H1 (cell line): ENCODE data around the gene RPS19. TPM values are rescaled to one million over a fixed set of nuclear protein-coding genes. Genes with fewer than 3 reads are reported as not detected.

ENCODE experiments used
- CTCF ChIA-PET: fragments of 300-600 bp; sonication (Branson Sonifier 250); formaldehyde crosslinking; loops from one replicate; lab custom pipeline; 2021; ENCODE audit not compliant: partially characterized antibody; lab: Charles Lee
- POLR2A ChIA-PET: fragments of 300-600 bp; sonication (Branson Sonifier 250); formaldehyde crosslinking; loops from one replicate; lab custom pipeline; 2021; ENCODE audit warnings: inconsistent platforms; ENCODE audit not compliant: partially characterized antibody; lab: Charles Lee
- DNase-seq, 2 experiments: peaks; one replicate each; pipeline versions ENCODE4 v3.0.0 to v3.0.0-alpha.2; 2010 to 2022; ENCODE audit warnings: low spot score in 2 of 2, low read depth in 1 of 2, mixed read lengths in 1 of 2
- FAIRE-seq: peaks from 2 replicates; lab custom pipeline; 2011; peaks lifted over from hg19 to GRCh38; lab: Jason Lieb, UNC
- H2AFZ ChIP-seq: 2 replicates; pipeline ENCODE4 v1.8.1; 2012; ENCODE audit warnings: low read length, inconsistent platforms
- H2AK5ac ChIP-seq: 2 replicates; pipeline ENCODE4 v1.6.1; 2013; ENCODE audit warnings: low read depth, low read length
- H2BK120ac ChIP-seq: replicated peaks from 2 replicates; pipeline ENCODE3; 2013; ENCODE audit warnings: low read depth, low read length, inconsistent platforms
- H2BK12ac ChIP-seq: 2 replicates; pipeline ENCODE4 v1.6.1; 2013; ENCODE audit warnings: low read depth, low read length
- H2BK15ac ChIP-seq: 2 replicates; pipeline ENCODE4 v1.6.1; 2013; ENCODE audit warnings: low read length
- H2BK20ac ChIP-seq: 2 replicates; pipeline ENCODE4 v1.6.1; 2013; ENCODE audit warnings: low read length
- H2BK5ac ChIP-seq: 2 replicates; pipeline ENCODE4 v1.6.1; 2013; ENCODE audit warnings: low read depth, low read length
- H3K14ac ChIP-seq: 2 replicates; pipeline ENCODE4 v1.6.1; 2013; ENCODE audit warnings: inconsistent platforms; ENCODE audit not compliant: insufficient read length
- H3K18ac ChIP-seq: 2 replicates; pipeline ENCODE4 v1.6.1; 2013; ENCODE audit warnings: low read length; ENCODE audit errors: extremely low read depth
- H3K23ac ChIP-seq: 2 replicates; pipeline ENCODE4 v1.6.1; 2013; ENCODE audit warnings: inconsistent platforms; ENCODE audit not compliant: insufficient read length
- H3K23me2 ChIP-seq: 2 replicates; pipeline ENCODE4 v1.6.1; 2013; ENCODE audit warnings: low read depth, low read length
- H3K27ac ChIP-seq: 2 replicates; pipeline ENCODE4 v1.6.1; 2011; ENCODE audit warnings: low read depth, low read length, inconsistent platforms
- H3K27me3 ChIP-seq, 4 experiments: replicated peaks in 1 of 4; 1 replicate in 1 of 4; 2 replicates in 3 of 4; pipeline versions ENCODE4 v1.6.1 to v1.8.1; 2011 to 2013; ENCODE audit warnings: low read length in 3 of 4, mild to moderate bottlenecking in 3 of 4, inconsistent platforms in 2 of 4, mixed read lengths in 2 of 4, moderate library complexity in 1 of 4; ENCODE audit not compliant: control insufficient read depth in 3 of 4, insufficient read depth in 3 of 4; ENCODE audit errors: extremely low read depth in 1 of 4
- H3K36me3 ChIP-seq, 4 experiments: 2 replicates each; pipeline versions ENCODE4 v1.6.1 to v1.8.1; 2011 to 2013; ENCODE audit warnings: mild to moderate bottlenecking in 4 of 4, low read length in 3 of 4, moderate library complexity in 2 of 4, control low read depth in 1 of 4, inconsistent platforms in 1 of 4; ENCODE audit not compliant: insufficient read depth in 4 of 4, control insufficient read depth in 2 of 4
- H3K4ac ChIP-seq: replicated peaks from 2 replicates; pipeline ENCODE3; 2013; ENCODE audit warnings: low read length, low read depth, mixed read lengths, inconsistent platforms; ENCODE audit not compliant: insufficient read length
- H3K4me1 ChIP-seq, 4 experiments: replicated peaks in 1 of 4; 1 replicate in 1 of 4; 2 replicates in 3 of 4; pipeline versions ENCODE4 v1.6.1 to v1.8.1; 2011 to 2013; ENCODE audit warnings: low read length in 3 of 4, inconsistent platforms in 2 of 4, mixed read lengths in 1 of 4; ENCODE audit not compliant: insufficient read depth in 4 of 4, control insufficient read depth in 3 of 4
- H3K4me2 ChIP-seq, 2 experiments: 2 replicates each; pipeline versions ENCODE4 v1.6.1 to v1.8.1; 2011 to 2013; ENCODE audit warnings: low read depth in 2 of 2, low read length in 2 of 2, control low read depth in 1 of 2, inconsistent platforms in 1 of 2, mild to moderate bottlenecking in 1 of 2; ENCODE audit not compliant: insufficient read depth in 1 of 2
- H3K4me3 ChIP-seq, 4 experiments: fragments of 200-600, 300-600 bp in 1 of 4; sonication (generic), shearing (Covaris generic), sonication (Bioruptor Twin) in 1 of 4; 2 replicates each; pipeline versions ENCODE4 v1.5.1 to v1.8.1; 2011 to 2016; ENCODE audit warnings: low read length in 4 of 4, low read depth in 3 of 4, control low read depth in 2 of 4, inconsistent platforms in 2 of 4, mild to moderate bottlenecking in 2 of 4, mixed read lengths in 1 of 4, moderate library complexity in 1 of 4; ENCODE audit not compliant: insufficient read depth in 2 of 4; ENCODE audit errors: extremely low read depth in 1 of 4
- H3K56ac ChIP-seq: replicated peaks from 2 replicates; pipeline ENCODE3; 2013; ENCODE audit warnings: low read depth, mild to moderate bottlenecking, mixed read lengths, low read length, inconsistent platforms; ENCODE audit not compliant: insufficient read length
- H3K79me1 ChIP-seq: 2 replicates; pipeline ENCODE4 v1.6.1; 2013; ENCODE audit warnings: low read depth, low read length, control low read depth
- H3K79me2 ChIP-seq, 2 experiments: 2 replicates each; pipeline versions ENCODE4 v1.6.1 to v1.8.1; 2012 to 2013; ENCODE audit warnings: low read length in 2 of 2, mild to moderate bottlenecking in 2 of 2, inconsistent platforms in 1 of 2; ENCODE audit not compliant: insufficient read depth in 2 of 2, control insufficient read depth in 1 of 2
- H3K9ac ChIP-seq, 4 experiments: replicated peaks in 1 of 4; 1 replicate in 1 of 4; 2 replicates in 3 of 4; pipeline versions ENCODE4 v1.6.1 to v1.8.1; 2011 to 2013; ENCODE audit warnings: low read depth in 3 of 4, low read length in 3 of 4, control low read depth in 2 of 4, mild to moderate bottlenecking in 2 of 4, moderate library complexity in 2 of 4, inconsistent platforms in 1 of 4; ENCODE audit errors: extremely low read depth in 1 of 4
- H3K9me3 ChIP-seq, 2 experiments: 2 replicates each; pipeline versions ENCODE4 v1.6.1 to v1.8.1; 2012 to 2013; ENCODE audit warnings: mild to moderate bottlenecking in 2 of 2, moderate library complexity in 2 of 2, control low read depth in 1 of 2, inconsistent platforms in 1 of 2, low read depth in 1 of 2, low read length in 1 of 2, mixed read lengths in 1 of 2; ENCODE audit not compliant: insufficient read depth in 2 of 2
- H4K20me1 ChIP-seq, 2 experiments: replicated peaks in 1 of 2; 2 replicates each; pipeline versions ENCODE3 to v1.8.1; 2011 to 2013; ENCODE audit warnings: inconsistent platforms in 2 of 2, low read length in 2 of 2, mild to moderate bottlenecking in 1 of 2; ENCODE audit not compliant: insufficient read depth in 2 of 2, control insufficient read depth in 1 of 2
- H4K5ac ChIP-seq: 2 replicates; pipeline ENCODE4 v1.6.1; 2013; ENCODE audit warnings: low read length, low read depth, mixed read lengths, inconsistent platforms; ENCODE audit not compliant: insufficient read length
- H4K8ac ChIP-seq: 2 replicates; pipeline ENCODE4 v1.8.0; 2013; ENCODE audit warnings: mild to moderate bottlenecking, moderate library complexity, low read length, inconsistent platforms; ENCODE audit not compliant: insufficient read depth; ENCODE audit errors: extremely low read depth
- H4K91ac ChIP-seq: replicated peaks from 2 replicates; pipeline ENCODE3; 2013; ENCODE audit warnings: low read length, mixed read lengths, inconsistent platforms; ENCODE audit not compliant: insufficient read length
- BCL11A ChIP-seq, 2 experiments: IDR thresholded peaks; one replicate each; pipeline ENCODE4 v1.6.1; 2011; ENCODE audit warnings: low read depth in 2 of 2, low read length in 2 of 2, mild to moderate bottlenecking in 2 of 2
- CTBP2 ChIP-seq: IDR thresholded peaks from 2 replicates; pipeline ENCODE4 v1.7.0; 2011; ENCODE audit warnings: borderline replicate concordance, mild to moderate bottlenecking, moderate library complexity, mixed read lengths, low read length; ENCODE audit not compliant: insufficient read depth, insufficient read length
- GABPA ChIP-seq: IDR thresholded peaks from 2 replicates; pipeline ENCODE4 v1.6.1; 2011; ENCODE audit warnings: mild to moderate bottlenecking, low read length, moderate library complexity, borderline replicate concordance; ENCODE audit not compliant: insufficient read depth
- JUN ChIP-seq: IDR thresholded peaks from 2 replicates; pipeline ENCODE4 v1.6.1; 2011; ENCODE audit warnings: low read depth, mild to moderate bottlenecking, improper control_type of control experiment, low read length
- JUND ChIP-seq: IDR thresholded peaks from 2 replicates; pipeline ENCODE4 v1.6.1; 2011; ENCODE audit warnings: mild to moderate bottlenecking, improper control_type of control experiment, low read length
- POLR2AphosphoS5 ChIP-seq: IDR thresholded peaks from 2 replicates; pipeline ENCODE4 v1.6.1; 2011; ENCODE audit warnings: low read depth, low read length
- RAD21 ChIP-seq, 2 experiments: IDR thresholded peaks in 1 of 2; conservative IDR thresholded peaks in 1 of 2; 2 replicates each; pipeline ENCODE4 v1.6.1; 2011; ENCODE audit warnings: low read depth in 2 of 2, low read length in 2 of 2, improper control_type of control experiment in 1 of 2, inconsistent platforms in 1 of 2, mild to moderate bottlenecking in 1 of 2, moderate library complexity in 1 of 2
- SIRT6 ChIP-seq: IDR thresholded peaks from one replicate; pipeline ENCODE4 v1.7.1; 2012; ENCODE audit warnings: low read length, inconsistent platforms
- SP2 ChIP-seq: IDR thresholded peaks from 2 replicates; pipeline ENCODE4 v1.6.1; 2012; ENCODE audit warnings: mild to moderate bottlenecking, low read length, inconsistent platforms
- TAF7 ChIP-seq: optimal IDR thresholded peaks from 2 replicates; pipeline ENCODE3; 2011; ENCODE audit warnings: low read depth, mild to moderate bottlenecking, inconsistent platforms, low read length, moderate library complexity, borderline replicate concordance
- WGBS, 2 experiments: shearing (Covaris generic) in 1 of 2; methylation state at CpG; one replicate each; pipeline versions ENCODE4 v1.1.6 to v1.1.7; 2013 to 2015; ENCODE audit warnings: low lambda C conversion rate in 2 of 2, mixed read lengths in 2 of 2, inconsistent platforms in 1 of 2, low coverage in 1 of 2, missing lambda C conversion rate in 1 of 2; ENCODE audit not compliant: insufficient replicate concordance in 2 of 2, insufficient coverage in 1 of 2, insufficient read length in 1 of 2; ENCODE audit errors: extremely low coverage in 1 of 2, missing lambda C conversion rate in 1 of 2; 5-methylcytosine and 5-hydroxymethylcytosine counted together
- polyA plus RNA-seq, 7 experiments: library from polyadenylated mRNA; depleted of rRNA in 3 of 7; stranded (reverse) in 5 of 7; unstranded in 2 of 7; fragments of >200 nt in 5 of 7; fragments of 200-250 nt in 2 of 7; gene quantifications; 1 replicate in 5 of 7; 2 replicates in 1 of 7; 4 replicates in 1 of 7; pipeline versions ENCODE4 v1.2.1 to v1.2.3, GENCODE V29; 2011 to 2013; ENCODE audit warnings: missing spikeins in 2 of 7, mixed read lengths in 2 of 7
- total RNA-seq: library from RNA; stranded (reverse); fragmentation: NEBNext Ultra II Directional; extraction: Animal tissue kit (Norgen Biotek cat#: 25700); gene quantifications from 2 replicates; pipeline ENCODE4 v1.2.1, GENCODE V29; 2021

Gene RPS19
- total and polyA plus RNA-seq, 2 of the 8 experiments (the other 6 are each of a cell fraction or from before 2014, with no cell fraction given), result 2,817 to 5,751 TPM

DNA sequence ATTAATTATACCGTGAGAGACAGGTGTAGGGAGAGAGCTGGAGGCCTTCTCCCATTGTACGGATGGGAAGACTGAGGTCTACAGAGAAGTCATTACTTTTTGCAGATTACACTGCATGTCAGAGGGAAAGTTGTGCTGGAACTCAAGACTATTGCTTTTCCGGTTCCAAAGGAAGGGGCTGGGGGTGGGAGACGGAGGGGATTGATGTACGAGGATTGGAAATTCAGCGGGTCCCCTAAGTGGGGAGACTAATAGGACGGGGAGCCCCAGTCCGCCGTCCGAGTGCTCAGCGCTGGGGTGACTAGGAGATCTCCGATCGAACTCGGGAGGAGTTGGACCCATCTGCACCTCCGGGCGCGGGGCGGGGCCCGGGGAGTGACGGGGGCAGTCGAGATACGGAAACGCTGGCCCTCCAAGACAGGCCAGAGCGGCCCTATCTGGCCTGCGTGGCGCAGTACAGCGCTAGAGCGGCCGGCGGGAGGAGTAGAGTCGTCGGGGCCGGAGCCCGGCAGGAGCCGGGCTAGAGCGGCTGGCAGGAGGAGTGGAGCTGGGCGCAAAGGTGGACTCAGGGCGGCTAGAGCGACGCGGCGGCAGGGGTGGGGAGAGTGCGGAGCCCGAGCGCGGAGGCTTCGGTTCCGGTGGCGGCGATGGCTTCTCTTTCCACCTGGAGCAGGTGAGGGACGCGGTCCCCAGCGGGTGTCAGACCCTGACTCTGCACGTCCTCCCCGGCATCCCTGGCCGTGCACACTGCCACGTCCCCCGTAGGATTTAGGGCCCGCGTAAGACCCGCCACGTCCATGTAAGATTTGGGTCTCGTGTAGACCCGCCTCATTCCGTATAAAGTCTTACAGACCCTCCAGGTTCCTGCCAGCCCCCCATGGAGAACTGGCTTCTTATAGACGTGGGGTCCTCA, 24.0 kb downstream of the RPS19 start:
- Histone ChIP-seq H3K4me1 (peaks cover 3 to 21% (median 12%) of the 10 kb centered on the region in 4 experiments), H4K20me1 (peaks cover 3 to 6% of the 10 kb centered on the region in 2 experiments), H3K79me1 (peaks cover 2% of the 10 kb centered on the region; the same call in 1 of the 2 replicates), H3K36me3 (peaks cover 0 to 2% (median 0%) of the 10 kb centered on the region in 4 experiments; a peak in 1 of 8 replicates), H2BK5ac (no peak overlapping the region), H3K23ac (no peak overlapping the region), H3K4ac (no peak overlapping the region), H3K23me2 (peaks cover 16% of the 10 kb centered on the region; the same call in 1 of the 2 replicates), H2BK120ac (no peak overlapping the region), H4K5ac (no peak overlapping the region), H4K91ac (peak overlapping the region; percentile 49), H3K9me3 (no peaks in the 10 kb centered on the region), H3K18ac (peak overlapping the region; percentile 13; the same call in 1 of the 2 replicates), H3K4me2 (peak overlapping the region; percentile 89), H2BK15ac (no peak overlapping the region), H3K27me3 (peaks cover 1 to 18% (median 17%) of the 10 kb centered on the region in 4 experiments; a peak in 6 of 7 replicates), H3K9ac (peak overlapping the region; percentile 42 to 80 (median 50); a peak in 6 of 7 replicates), H2AK5ac (no peak overlapping the region), H3K4me3 (peak overlapping the region; percentile 81 to 97 (median 91)), H3K79me2 (peaks cover 0 to 3% of the 10 kb centered on the region in 2 experiments; a peak in 1 of 4 replicates), H2AFZ (0 out of 2 replicates have a peak overlapping the region, but pooled peaks have one; percentile 74), H3K27ac (no peak overlapping the region), H4K8ac (no peak overlapping the region; the same call in 1 of the 2 replicates), H2BK20ac (no peak overlapping the region), H3K14ac (no peak overlapping the region), H3K56ac (peak overlapping the region; percentile 62), H2BK12ac (no peak overlapping the region)
- POLR2A ChIA-PET, result interaction anchor here (0.6 to 13.9 kb wide), 10 partner anchors 10 to 457 kb away, joined by 3 to 298 read pairs (median 3); partner anchors contain the start of genes B3GNT8 and RPS19
- FAIRE-seq (no peak), DNase-seq (peak; percentile 90 to 95)
- WGBS, 2 experiments, result 1% methylated on average over 56 of the region's 66 CpGs; no CpG with 5 or more reads in 1 of the 2 experiments
- CTCF ChIA-PET, result interaction anchor here (0.6 to 4.3 kb wide), 7 partner anchors 10 to 74 kb away, joined by 3 to 26 read pairs (median 3); partner anchors contain the start of genes ERFL and RABAC1
- TF ChIP-seq POLR2AphosphoS5 (peak; percentile 40; the same call in 1 of the 2 replicates), JUND (no peak), RAD21 (IDR thresholded peaks at IDR 0.05 in 1 of 2, conservative IDR thresholded peaks at IDR 0.05 in 1 of 2; ENCODE audit: low read depth in 2 of 2, low read length in 2 of 2) (peak in 1 of 2 experiments; percentile 12; a peak in 1 of 4 replicates), JUN (no peak), BCL11A (IDR thresholded peaks at IDR 0.05; ENCODE audit: low read depth in 2 of 2, low read length in 2 of 2) (no peak), GABPA (peak; percentile 69; the same call in 1 of the 2 replicates), SIRT6 (no peak), TAF7 (peak; percentile 71), CTBP2 (no peak), SP2 (peak; percentile 100)
